Trophoblast cell (in vitro differentiated cells and primary cell): ENCODE measurements around the gene ARL6IP4.

Source experiments
- DNase-seq, 2 donors: peaks; one replicate each; pipeline ENCODE4 v3.0.0-alpha.2; 2016
- H2AFZ ChIP-seq: 2 replicates; pipeline ENCODE4 v1.6.1; 2013; ENCODE audit warnings: low read length, moderate library complexity, mild to moderate bottlenecking; ENCODE audit not compliant: insufficient read depth, poor library complexity
- H2AK5ac ChIP-seq: 2 replicates; pipeline ENCODE4 v1.6.1; 2013; ENCODE audit warnings: mild to moderate bottlenecking, low read length
- H2BK120ac ChIP-seq: 2 replicates; pipeline ENCODE4 v1.6.1; 2013; ENCODE audit warnings: low read length, mild to moderate bottlenecking, moderate library complexity; ENCODE audit not compliant: insufficient read depth, poor library complexity
- H2BK12ac ChIP-seq: 2 replicates; pipeline ENCODE4 v1.6.1; 2013; ENCODE audit warnings: mild to moderate bottlenecking, low read length, moderate library complexity
- H2BK5ac ChIP-seq: 2 replicates; pipeline ENCODE4 v1.6.1; 2013; ENCODE audit warnings: low read length, low read depth, moderate library complexity, mild to moderate bottlenecking; ENCODE audit not compliant: poor library complexity
- H3K14ac ChIP-seq: 2 replicates; pipeline ENCODE4 v1.6.1; 2013; ENCODE audit warnings: mild to moderate bottlenecking, low read length
- H3K18ac ChIP-seq: 2 replicates; pipeline ENCODE4 v1.6.1; 2013; ENCODE audit warnings: mild to moderate bottlenecking, low read length
- H3K23ac ChIP-seq: 2 replicates; pipeline ENCODE4 v1.6.1; 2013; ENCODE audit warnings: low read length
- H3K27ac ChIP-seq: 2 replicates; pipeline ENCODE4 v1.5.1; 2013; ENCODE audit warnings: low read depth, mild to moderate bottlenecking, inconsistent platforms, low read length, moderate library complexity
- H3K27me3 ChIP-seq: 2 replicates; pipeline ENCODE4 v1.6.1; 2013; ENCODE audit warnings: inconsistent platforms, mild to moderate bottlenecking, low read length, moderate library complexity; ENCODE audit not compliant: insufficient read depth
- H3K36me3 ChIP-seq, 2 experiments: 1 replicate in 1 of 2; 2 replicates in 1 of 2; pipeline ENCODE4 v1.6.1; 2013; ENCODE audit warnings: low read length in 2 of 2, mild to moderate bottlenecking in 2 of 2, moderate library complexity in 1 of 2; ENCODE audit not compliant: insufficient read depth in 2 of 2, control insufficient read depth in 1 of 2
- H3K4ac ChIP-seq: 2 replicates; pipeline ENCODE4 v1.6.1; 2013; ENCODE audit warnings: low read depth, mild to moderate bottlenecking, low read length, moderate library complexity
- H3K4me1 ChIP-seq, 2 experiments: 1 replicate in 1 of 2; 2 replicates in 1 of 2; pipeline ENCODE4 v1.6.1; 2013; ENCODE audit warnings: low read length in 2 of 2, mild to moderate bottlenecking in 2 of 2, moderate library complexity in 1 of 2; ENCODE audit not compliant: insufficient read depth in 2 of 2, control insufficient read depth in 1 of 2
- H3K4me2 ChIP-seq: 2 replicates; pipeline ENCODE4 v1.6.1; 2013; ENCODE audit warnings: inconsistent platforms, mild to moderate bottlenecking, low read length, moderate library complexity
- H3K4me3 ChIP-seq: 2 replicates; pipeline ENCODE4 v1.5.1; 2013; ENCODE audit warnings: mild to moderate bottlenecking, low read depth, low read length, inconsistent platforms
- H3K79me1 ChIP-seq: one replicate; pipeline ENCODE4 v1.6.1; 2013; ENCODE audit warnings: low read length
- H3K79me2 ChIP-seq: 2 replicates; pipeline ENCODE4 v1.6.1; 2013; ENCODE audit warnings: low read length, mild to moderate bottlenecking; ENCODE audit not compliant: control insufficient read depth, insufficient read depth, poor library complexity
- H3K9ac ChIP-seq: 2 replicates; pipeline ENCODE4 v1.6.1; 2013; ENCODE audit warnings: mild to moderate bottlenecking, low read length
- H3K9me3 ChIP-seq: 2 replicates; pipeline ENCODE4 v1.6.1; 2013; ENCODE audit warnings: low read depth, mild to moderate bottlenecking, control low read depth, inconsistent platforms, low read length; ENCODE audit not compliant: insufficient read depth
- H4K12ac ChIP-seq: 2 replicates; pipeline ENCODE4 v1.6.1; 2013; ENCODE audit warnings: low read depth, mild to moderate bottlenecking, low read length, moderate library complexity
- H4K8ac ChIP-seq: 2 replicates; pipeline ENCODE4 v1.6.1; 2013; ENCODE audit warnings: low read depth, mild to moderate bottlenecking, low read length, moderate library complexity
- H4K91ac ChIP-seq: one replicate; pipeline ENCODE4 v1.6.1; 2013; ENCODE audit warnings: low read depth, mild to moderate bottlenecking, low read length, moderate library complexity
- WGBS: extraction: QIAGEN DNeasy Blood & Tissue Kit; methylation state at CpG from one replicate; pipeline ENCODE4 v1.1.7; 2013; ENCODE audit warnings: missing lambda C conversion rate; ENCODE audit not compliant: insufficient read length, insufficient coverage; ENCODE audit errors: extremely low coverage; 5-methylcytosine and 5-hydroxymethylcytosine counted together

The ARL6IP4 gene

DNA sequence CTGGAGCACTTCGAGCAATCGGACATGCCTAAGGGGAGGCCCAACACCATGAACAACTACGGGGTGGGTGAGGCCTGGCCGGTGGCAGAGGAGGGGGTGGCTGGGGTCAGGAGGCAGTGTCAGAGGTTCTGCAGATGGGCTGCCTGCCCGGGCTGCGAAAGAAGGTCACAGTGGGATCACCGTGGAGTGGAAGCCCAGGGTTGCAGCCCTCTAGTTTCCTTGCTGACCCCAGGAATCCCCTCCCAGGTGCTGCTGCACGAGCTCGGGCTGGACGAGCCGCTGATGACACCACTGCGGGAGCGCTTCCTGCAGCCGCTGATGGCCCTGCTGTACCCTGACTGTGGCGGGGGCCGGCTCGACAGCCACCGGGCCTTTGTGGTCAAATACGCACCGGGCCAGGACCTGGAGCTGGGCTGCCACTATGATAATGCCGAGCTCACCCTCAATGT lies 1.9 kb upstream of the ARL6IP4 start:
- H4K12ac ChIP-seq, result no peak overlapping the region
- no peak overlapping the region for H2AFZ ChIP-seq
- DNase-seq, result no peak
- no peak overlapping the region for H4K91ac ChIP-seq
- no peak overlapping the region for H3K9ac ChIP-seq
- no peak overlapping the region for H3K4ac ChIP-seq
- no CpG with 5 or more reads among the region's 21 CpGs for WGBS
- peaks cover 34 to 37% of the 10 kb centered on the region in 2 experiments for H3K36me3 ChIP-seq
- no peak overlapping the region for H3K27ac ChIP-seq
- H3K9me3 ChIP-seq, result peaks cover 2% of the 10 kb centered on the region
- no peak overlapping the region for H3K23ac ChIP-seq
- H3K4me1 ChIP-seq, result peaks cover 25 to 27% of the 10 kb centered on the region in 2 experiments
- peaks cover 21% of the 10 kb centered on the region for H3K79me2 ChIP-seq
- H2BK5ac ChIP-seq, result no peak overlapping the region
- H4K8ac ChIP-seq, result no peak overlapping the region
- H2AK5ac ChIP-seq, result no peak overlapping the region
- H2BK120ac ChIP-seq, result no peak overlapping the region
- H3K79me1 ChIP-seq, result peaks cover 22% of the 10 kb centered on the region
- no peak overlapping the region for H3K4me3 ChIP-seq
- H3K4me2 ChIP-seq, result no peak overlapping the region
- no peaks in the 10 kb centered on the region for H3K27me3 ChIP-seq
- no peak overlapping the region for H3K14ac ChIP-seq
- no peak overlapping the region for H2BK12ac ChIP-seq
- no peak overlapping the region for H3K18ac ChIP-seq

GRCh38 chr12:122979001-122979907 lies 1.2 kb upstream of the ARL6IP4 start:
- no peak overlapping the region for H3K27ac ChIP-seq
- peak overlapping the region; percentile 97 for H4K8ac ChIP-seq
- H3K79me1 ChIP-seq, result peaks cover 20% of the 10 kb centered on the region
- peak overlapping the region; percentile 41 for H3K14ac ChIP-seq
- no peak for DNase-seq
- H2AK5ac ChIP-seq, result peak overlapping the region; percentile 79
- H3K4me2 ChIP-seq, result peak overlapping the region; percentile 87
- H3K27me3 ChIP-seq, result no peaks in the 10 kb centered on the region
- H2BK12ac ChIP-seq, result no peak overlapping the region
- H3K9me3 ChIP-seq, result peaks cover 2% of the 10 kb centered on the region
- no peak overlapping the region for H2BK120ac ChIP-seq
- H2BK5ac ChIP-seq, result no peak overlapping the region
- H3K23ac ChIP-seq, result no peak overlapping the region
- H3K18ac ChIP-seq, result peak overlapping the region; percentile 9
- H3K79me2 ChIP-seq, result peaks cover 18% of the 10 kb centered on the region
- H3K4ac ChIP-seq, result peak overlapping the region; percentile 66
- H4K12ac ChIP-seq, result peak overlapping the region; percentile 68
- peaks cover 22 to 26% of the 10 kb centered on the region in 2 experiments for H3K4me1 ChIP-seq
- WGBS, result no CpG with 5 or more reads among the region's 28 CpGs
- H3K4me3 ChIP-seq, result peak overlapping the region; percentile 85
- peak overlapping the region; percentile 91 for H4K91ac ChIP-seq
- peak overlapping the region; percentile 27 for H2AFZ ChIP-seq
- no peak overlapping the region for H3K9ac ChIP-seq
- H3K36me3 ChIP-seq, result peaks cover 34 to 37% of the 10 kb centered on the region in 2 experiments

GRCh38 chr12:122979908-122980182 lies 636 bp upstream of the ARL6IP4 start:
- Histone ChIP-seq H3K27ac (peak overlapping the region; percentile 53), H3K36me3 (peaks cover 36 to 37% of the 10 kb centered on the region in 2 experiments), H3K79me2 (peaks cover 16% of the 10 kb centered on the region), H3K14ac (peak overlapping the region; percentile 90), H3K9me3 (peaks cover 2% of the 10 kb centered on the region), H2AK5ac (peak overlapping the region; percentile 80), H4K12ac (peak overlapping the region; percentile 91), H3K18ac (peak overlapping the region; percentile 91), H2BK120ac (peak overlapping the region; percentile 62), H3K9ac (peak overlapping the region; percentile 87), H3K4ac (peak overlapping the region; percentile 90), H3K4me1 (peaks cover 22 to 26% of the 10 kb centered on the region in 2 experiments), H2BK12ac (no peak overlapping the region), H3K79me1 (peaks cover 17% of the 10 kb centered on the region), H3K4me3 (peak overlapping the region; percentile 85), H2BK5ac (no peak overlapping the region), H2AFZ (peak overlapping the region; percentile 98), H3K4me2 (peak overlapping the region; percentile 87), H3K27me3 (no peaks in the 10 kb centered on the region), H4K91ac (peak overlapping the region; percentile 91), H4K8ac (peak overlapping the region; percentile 97), H3K23ac (no peak overlapping the region)
- DNase-seq, result no peak
- WGBS, result no CpG with 5 or more reads among the region's 7 CpGs

DNA sequence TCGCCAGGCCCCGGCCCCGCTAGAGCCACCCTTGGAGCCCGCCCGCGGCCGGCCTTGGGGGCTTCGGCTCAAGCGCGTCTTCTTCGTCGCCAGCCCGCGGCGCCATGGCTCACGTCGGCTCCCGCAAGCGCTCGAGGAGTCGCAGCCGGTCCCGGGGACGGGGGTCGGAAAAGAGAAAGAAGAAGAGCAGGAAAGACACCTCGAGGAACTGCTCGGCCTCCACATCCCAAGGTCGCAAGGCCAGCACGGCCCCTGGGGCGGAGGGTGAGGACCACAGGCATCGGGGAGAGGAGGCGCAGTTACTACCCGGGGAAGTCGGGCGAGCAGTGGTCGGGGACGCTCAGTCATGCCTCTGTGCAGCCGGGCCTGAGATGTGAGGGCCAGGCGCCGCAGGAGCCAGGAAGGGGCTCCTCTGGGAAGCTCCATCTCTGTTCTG lies 573 bp downstream of the ARL6IP4 start:
- no CpG with 5 or more reads among the region's 40 CpGs for WGBS
- peak overlapping the region; percentile 97 for H4K8ac ChIP-seq

More for the DNA sequence above, 573 bp downstream of the ARL6IP4 start:
- peak overlapping the region; percentile 74 for H2AFZ ChIP-seq
- peak overlapping the region; percentile 53 for H3K27ac ChIP-seq
- no peak overlapping the region for H2BK12ac ChIP-seq
- H3K79me1 ChIP-seq, result peaks cover 14% of the 10 kb centered on the region
- H4K91ac ChIP-seq, result peak overlapping the region; percentile 91
- H3K79me2 ChIP-seq, result peaks cover 14% of the 10 kb centered on the region
- no peaks in the 10 kb centered on the region for H3K27me3 ChIP-seq
- H4K12ac ChIP-seq, result peak overlapping the region; percentile 91
- H2AK5ac ChIP-seq, result peak overlapping the region; percentile 67
- H3K14ac ChIP-seq, result peak overlapping the region; percentile 89
- H3K4me3 ChIP-seq, result peak overlapping the region; percentile 85
- peak in 1 of 2 donors; percentile 34 for DNase-seq
- no peaks in the 10 kb centered on the region for H3K9me3 ChIP-seq
- peak overlapping the region; percentile 62 for H2BK120ac ChIP-seq
- peak overlapping the region; percentile 10 for H3K23ac ChIP-seq
- H2BK5ac ChIP-seq, result peak overlapping the region; percentile 39
- H3K4me2 ChIP-seq, result peak overlapping the region; percentile 87
- H3K4ac ChIP-seq, result peak overlapping the region; percentile 89
- H3K18ac ChIP-seq, result peak overlapping the region; percentile 84
- peaks cover 36 to 37% of the 10 kb centered on the region in 2 experiments for H3K36me3 ChIP-seq
- peaks cover 18 to 20% of the 10 kb centered on the region in 2 experiments for H3K4me1 ChIP-seq
- H3K9ac ChIP-seq, result peak overlapping the region; percentile 85
